Prostate gland (tissue), 2 donors: ENCODE results near the gene PRKAG2. TPM values are rescaled to one million over a fixed set of nuclear protein-coding genes. Genes with fewer than 3 reads are reported as not detected.
"Not testable (repeated sequence)": the region's sequence is repeated elsewhere in the genome, so short reads cannot be mapped to it uniquely, and the experiment has no call there.

Experiments used
- DNase-seq: peaks from one replicate; pipeline ENCODE4 v3.0.0-alpha.2; 2019; ENCODE audit warnings: low spot score
- H3K27ac ChIP-seq, 2 donors: fragments of 200-600 bp; sonication (generic); 2 replicates each; pipeline ENCODE4 v1.5.1; 2017 to 2019
- H3K27me3 ChIP-seq: fragments of 200-600 bp; sonication (generic); replicated peaks from 2 replicates; pipeline ENCODE4 v1.5.1; 2019; ENCODE audit not compliant: insufficient read depth
- H3K36me3 ChIP-seq, 2 donors: fragments of 200-600 bp; sonication (generic); 1 replicate in 1 of 2; 2 replicates in 1 of 2; pipeline versions ENCODE4 v1.5.1 to v1.8.1; 2017 to 2019
- H3K4me1 ChIP-seq: fragments of 200-600 bp; sonication (generic); replicated peaks from 2 replicates; pipeline ENCODE4 v1.5.1; 2019
- H3K4me3 ChIP-seq, 2 donors: fragments of 200-600 bp; sonication (generic); 2 replicates each; pipeline ENCODE4 v1.5.1; 2017 to 2019
- H3K9me3 ChIP-seq: fragments of 200-600 bp; sonication (generic); 2 replicates; pipeline ENCODE4 v1.5.1; 2017
- CTCF ChIP-seq, 4 experiments: fragments of 200-600 bp in 2 of 4; fragments of 450-650 bp in 2 of 4; sonication (generic) in 2 of 4; IDR thresholded peaks; 1 replicate in 3 of 4; 2 replicates in 1 of 4; pipeline ENCODE4 v1.5.1; 2016 to 2019; ENCODE audit warnings: antibody characterized with exemption in 4 of 4, mild to moderate bottlenecking in 2 of 4, moderate library complexity in 2 of 4
- POLR2A ChIP-seq: fragments of 450-650 bp; IDR thresholded peaks from one replicate; pipeline ENCODE4 v1.6.1; 2016; ENCODE audit warnings: antibody characterized with exemption, mild to moderate bottlenecking
- POLR2AphosphoS5 ChIP-seq: sonication (generic); formaldehyde crosslinking; IDR thresholded peaks from one replicate; pipeline ENCODE4 v1.6.1; 2017; ENCODE audit warnings: antibody characterized with exemption
- WGBS: methylation state at CpG from one replicate; pipeline ENCODE4 v1.1.5; 2018; 5-methylcytosine and 5-hydroxymethylcytosine counted together
- intact Hi-C: fragments of 100-400 bp; cut with DNase I; formaldehyde crosslinking; loops from one replicate; pipeline ENCODE4 v1.14.2; 2022
- total RNA-seq, 2 donors: library from RNA; depleted of rRNA; stranded (reverse); fragments of >200 nt; gene quantifications; one replicate each; pipeline ENCODE4 v1.1.0, GENCODE V29; 2016

Gene PRKAG2
- total RNA-seq, 2 donors from 2014 or later, result 31.6 to 38.1 TPM

- peak overlapping the region; percentile 99 for H3K27ac ChIP-seq
- 28% methylated on average over 26 of the region's 30 CpGs for WGBS
- DNase-seq, result no peak
- intact Hi-C loops, result loop anchor here (5.0 to 10.0 kb wide), 3 partner anchors 54 to 253 kb away; no protein-coding TSS in a partner anchor
- TF ChIP-seq POLR2AphosphoS5 (no peak), CTCF (IDR thresholded peaks at IDR 0.05) (no peak), POLR2A (no peak)
- H3K4me1 ChIP-seq, result peaks cover 10% of the 10 kb centered on the region
- H3K36me3 ChIP-seq, result no peaks in the 10 kb centered on the region
- peak overlapping the region; percentile 93 to 97 for H3K4me3 ChIP-seq
- no peaks in the 10 kb centered on the region for H3K27me3 ChIP-seq
- no peaks in the 10 kb centered on the region for H3K9me3 ChIP-seq
Measured at GRCh38 chr7:151877911-151878835, 1.3 kb upstream of the PRKAG2 start.

GRCh38 chr7:151875942-151876898 is 695 bp downstream of the PRKAG2 start:
- peak; percentile 84 for DNase-seq
- intact Hi-C loops, result loop anchor here (5.0 to 10.0 kb wide), 3 partner anchors 56 to 251 kb away; no protein-coding TSS in a partner anchor
- Histone ChIP-seq H3K36me3 (no peaks in the 10 kb centered on the region), H3K4me3 (peak overlapping the region; percentile 93 to 97), H3K27me3 (no peaks in the 10 kb centered on the region), H3K9me3 (no peaks in the 10 kb centered on the region), H3K4me1 (peaks cover 10% of the 10 kb centered on the region), H3K27ac (peak overlapping the region; percentile 99)
- TF ChIP-seq POLR2AphosphoS5 (no peak), POLR2A (peak; percentile 14)
- WGBS, result under 1% methylated on average over 84 of the region's 93 CpGs

- Histone ChIP-seq H3K4me3 (peak overlapping the region in 1 of 2 donors; percentile 97), H3K4me1 (peaks cover 11% of the 10 kb centered on the region), H3K27ac (peak overlapping the region; percentile 99)
- H3K9me3 ChIP-seq, H3K27me3 ChIP-seq, DNase-seq, H3K36me3 ChIP-seq: not testable (repeated sequence)
- WGBS, result 91% methylated on average over 4 of the region's 4 CpGs
- intact Hi-C loops, result loop anchor here (10.0 kb wide), 1 partner anchor 250 kb away; no protein-coding TSS in a partner anchor
Measured at GRCh38 chr7:151874479-151874878, 2.4 kb downstream of the PRKAG2 start.

- TF ChIP-seq CTCF (IDR thresholded peaks at IDR 0.05), result no peak
- no peak for TF ChIP-seq POLR2AphosphoS5
- TF ChIP-seq POLR2A, result no peak
- no peaks in the 10 kb centered on the region for H3K27me3 ChIP-seq
- no peak for DNase-seq
- peaks cover 16% of the 10 kb centered on the region for H3K4me1 ChIP-seq
- H3K9me3 ChIP-seq, result no peaks in the 10 kb centered on the region
- no peaks in the 10 kb centered on the region for H3K36me3 ChIP-seq
- H3K27ac ChIP-seq, result no peak overlapping the region
- H3K4me3 ChIP-seq, result no peak overlapping the region
- intact Hi-C loops, result loop anchor here (10.0 kb wide), 1 partner anchor 249 kb away; no protein-coding TSS in a partner anchor
- 66% methylated on average over 11 of the region's 11 CpGs for WGBS
Measured at GRCh38 chr7:151873402-151873965, 3.4 kb downstream of the PRKAG2 start.

GRCh38 chr7:151872531-151873401 is 4.1 kb downstream of the PRKAG2 start:
- DNase-seq, result no peak
- 90% methylated on average over 16 of the region's 16 CpGs for WGBS
- Histone ChIP-seq H3K27me3 (no peaks in the 10 kb centered on the region), H3K4me3 (no peak overlapping the region), H3K36me3 (no peaks in the 10 kb centered on the region), H3K9me3 (no peaks in the 10 kb centered on the region), H3K4me1 (peaks cover 20% of the 10 kb centered on the region), H3K27ac (no peak overlapping the region)
- intact Hi-C loops, result loop anchor here (10.0 kb wide), 1 partner anchor 248 kb away; no protein-coding TSS in a partner anchor
- TF ChIP-seq POLR2AphosphoS5, result no peak
- no peak for TF ChIP-seq CTCF (IDR thresholded peaks at IDR 0.05)
- no peak for TF ChIP-seq POLR2A
